GM23338 (cell line): ENCODE results near the gene CZIB. TPM values are rescaled to one million over a fixed set of nuclear protein-coding genes. Genes with fewer than 3 reads are reported as not detected.

ENCODE experiments used
- ATAC-seq: fragments of 200-7000 bp; cut with Tn5 transposase; 3 replicates; pipeline ENCODE4 v1.9.1; 2020
- DNase-seq: peaks from one replicate; pipeline ENCODE4 v3.0.0-alpha.2; 2015; ENCODE audit warnings: low spot score
- H2AFZ ChIP-seq: fragments of 200-600 bp; sonication (generic); 2 replicates; pipeline ENCODE4 v1.8.0; 2016; ENCODE audit warnings: antibody characterized with exemption, mild to moderate bottlenecking, moderate library complexity
- H3F3A ChIP-seq: fragments of 200-600 bp; sonication (generic); replicated peaks from 2 replicates; pipeline ENCODE4 v1.8.0; 2017; ENCODE audit warnings: antibody characterized with exemption, mixed run types, low read depth
- H3K27ac ChIP-seq: fragments of 200-600 bp; sonication (generic); 2 replicates; pipeline ENCODE4 v1.6.1; 2016; ENCODE audit warnings: low read depth
- H3K27me3 ChIP-seq: fragments of 200-600 bp; sonication (generic); 2 replicates; pipeline ENCODE4 v1.8.0; 2016; ENCODE audit warnings: mild to moderate bottlenecking, mixed run types, moderate library complexity; ENCODE audit not compliant: insufficient read depth
- H3K36me3 ChIP-seq: fragments of 200-600 bp; sonication (generic); 2 replicates; pipeline ENCODE4 v1.8.0; 2016; ENCODE audit warnings: mild to moderate bottlenecking; ENCODE audit not compliant: insufficient read depth
- H3K4me1 ChIP-seq: fragments of 200-600 bp; sonication (generic); 2 replicates; pipeline ENCODE4 v1.8.0; 2016; ENCODE audit warnings: mild to moderate bottlenecking, moderate library complexity; ENCODE audit not compliant: insufficient read depth
- H3K4me2 ChIP-seq: fragments of 200-600 bp; sonication (generic); 2 replicates; pipeline ENCODE4 v1.7.1; 2017; ENCODE audit warnings: mixed run types
- H3K4me3 ChIP-seq: fragments of 200-600 bp; sonication (generic); 2 replicates; pipeline ENCODE4 v1.6.1; 2016; ENCODE audit warnings: mixed run types
- H3K79me2 ChIP-seq: fragments of 200-600 bp; sonication (generic); replicated peaks from 2 replicates; pipeline ENCODE4 v1.8.0; 2017; ENCODE audit warnings: mild to moderate bottlenecking; ENCODE audit not compliant: insufficient read depth
- H3K9me2 ChIP-seq: fragments of 200-600 bp; sonication (generic); 2 replicates; pipeline ENCODE4 v1.8.0; 2017; ENCODE audit not compliant: insufficient read depth
- H4K20me1 ChIP-seq: fragments of 200-600 bp; sonication (generic); replicated peaks from 2 replicates; pipeline ENCODE4 v1.8.0; 2017; ENCODE audit warnings: mild to moderate bottlenecking; ENCODE audit not compliant: insufficient read depth
- H3K27ac Mint-ChIP-seq: 2 replicates; pipeline ENCODE4 v1.8.0; 2020; ENCODE audit warnings: inconsistent platforms, mild to moderate bottlenecking, moderate library complexity, mixed read lengths
- H3K27me3 Mint-ChIP-seq: 3 replicates; pipeline ENCODE4 v1.8.0; 2022; ENCODE audit warnings: low read depth, mild to moderate bottlenecking, moderate library complexity, mixed read lengths, inconsistent platforms; ENCODE audit not compliant: insufficient read depth, poor library complexity
- H3K36me3 Mint-ChIP-seq: 3 replicates; pipeline ENCODE4 v1.8.0; 2021; ENCODE audit warnings: low read depth, mild to moderate bottlenecking, inconsistent platforms, moderate library complexity, mixed read lengths
- H3K4me1 Mint-ChIP-seq: 3 replicates; pipeline ENCODE4 v1.8.0; 2020; ENCODE audit warnings: mild to moderate bottlenecking, inconsistent platforms, mixed read lengths
- H3K4me3 Mint-ChIP-seq: 3 replicates; pipeline ENCODE4 v1.8.0; 2021; ENCODE audit warnings: moderate library complexity, mild to moderate bottlenecking, inconsistent platforms, mixed read lengths
- H3K9me3 Mint-ChIP-seq: 3 replicates; pipeline ENCODE4 v1.8.0; 2020; ENCODE audit warnings: moderate library complexity, mild to moderate bottlenecking, inconsistent platforms, mixed read lengths
- CREB1 ChIP-seq: fragments of 250-450 bp; sonication (Bioruptor Pico); IDR thresholded peaks from 2 replicates; pipeline ENCODE4 v1.5.0; 2020; ENCODE audit warnings: low read depth, mild to moderate bottlenecking, moderate library complexity
- ETS1 ChIP-seq: IDR thresholded peaks from 2 replicates; pipeline ENCODE4 v1.6.1; 2016; ENCODE audit warnings: antibody characterized with exemption
- EZH2 ChIP-seq: fragments of 200-600 bp; sonication (generic); IDR thresholded peaks from one replicate; pipeline ENCODE4 v1.8.0; 2017; ENCODE audit warnings: antibody characterized with exemption, mild to moderate bottlenecking, low read depth; ENCODE audit not compliant: unreplicated experiment
- EZH2phosphoT487 ChIP-seq: fragments of 200-600 bp; sonication (generic); IDR thresholded peaks from one replicate; pipeline ENCODE4 v1.8.1; 2018; ENCODE audit warnings: antibody characterized with exemption; ENCODE audit not compliant: unreplicated experiment
- JUNB ChIP-seq: IDR thresholded peaks from one replicate; pipeline ENCODE4 v1.6.1; 2016; ENCODE audit warnings: antibody characterized with exemption; ENCODE audit not compliant: unreplicated experiment
- NANOG ChIP-seq: IDR thresholded peaks from 2 replicates; pipeline ENCODE4 v1.6.1; 2016; ENCODE audit warnings: antibody characterized with exemption, borderline replicate concordance
- POLR2AphosphoS5 ChIP-seq: IDR thresholded peaks from 2 replicates; pipeline ENCODE4 v1.6.1; 2016; ENCODE audit warnings: antibody characterized with exemption, low read depth
- STAT1 ChIP-seq: IDR thresholded peaks from one replicate; pipeline ENCODE4 v1.6.1; 2016; ENCODE audit warnings: antibody characterized with exemption; ENCODE audit not compliant: unreplicated experiment
- ZNF114 ChIP-seq: fragments of 250-450 bp; sonication (Bioruptor Pico); IDR thresholded peaks from 2 replicates; pipeline ENCODE4 v1.5.0; 2020; ENCODE audit warnings: mild to moderate bottlenecking, moderate library complexity
- ZNF331 ChIP-seq: fragments of 250-450 bp; sonication (Bioruptor Pico); IDR thresholded peaks from 2 replicates; pipeline ENCODE4 v1.5.0; 2020; ENCODE audit warnings: low read depth, mild to moderate bottlenecking, moderate library complexity
- polyA plus RNA-seq: library from polyadenylated mRNA; unstranded; fragments of >200 nt; fragmentation: Nextera tagmentation; extraction: Ambion mirVana; gene quantifications from 2 replicates; pipeline ENCODE4 v1.2.1, GENCODE V29; 2016
- total RNA-seq: library from RNA; depleted of rRNA; stranded (reverse); fragments of >200 nt; shearing (Covaris generic); gene quantifications from 2 replicates; pipeline ENCODE4 v1.2.3, GENCODE V29; 2014
- TF ChIP-seq, protein P1 (sequence below): IDR thresholded peaks from one replicate; pipeline ENCODE4 v1.6.1; 2018; ENCODE audit warnings: antibody characterized with exemption; ENCODE audit not compliant: unreplicated experiment
- TF ChIP-seq, protein P2 (sequence below): fragments of 250-450 bp; sonication (Bioruptor Pico); IDR thresholded peaks from 2 replicates; pipeline ENCODE4 v1.5.0; 2020; ENCODE audit warnings: mild to moderate bottlenecking, moderate library complexity
- TF ChIP-seq, protein P3 (sequence below), 2 experiments: fragments of 200-600 bp in 1 of 2; sonication (generic) in 1 of 2; conservative IDR thresholded peaks; 2 replicates each; pipeline versions ENCODE4 v1.5.1 to v1.6.1; 2016 to 2017; ENCODE audit warnings: antibody characterized with exemption in 2 of 2, low read depth in 2 of 2, mild to moderate bottlenecking in 2 of 2, moderate library complexity in 1 of 2

CZIB gene
- total and polyA plus RNA-seq, 2 experiments from 2014 or later, result 59.8 to 84.1 TPM

DNA sequence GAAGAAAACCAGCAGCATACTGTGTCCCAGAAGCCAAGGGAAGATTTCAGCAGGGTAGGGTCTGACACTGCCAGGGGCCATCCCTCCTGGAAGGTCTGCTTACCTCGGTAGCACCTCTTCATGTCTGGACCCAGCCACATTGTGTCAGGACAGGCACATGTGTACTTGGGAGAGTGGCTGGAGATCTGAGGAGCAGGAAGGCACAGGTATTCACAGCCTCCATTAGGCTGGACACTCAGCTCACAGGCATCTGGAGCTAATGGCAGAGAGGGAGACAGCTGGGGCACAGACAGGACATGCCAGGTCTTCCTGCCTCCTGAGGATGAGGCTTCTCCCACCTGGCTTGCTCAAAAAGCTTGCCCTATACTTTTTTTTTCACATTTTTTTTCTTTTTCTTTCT lies 37.8 kb upstream of the CZIB start:
- H3K27ac Mint-ChIP-seq, result no peak overlapping the region
- H3K9me3 Mint-ChIP-seq, result no peaks in the 10 kb centered on the region

More for the DNA sequence above, 37.8 kb upstream of the CZIB start:
- peaks cover 6% of the 10 kb centered on the region for H3F3A ChIP-seq
- no peak overlapping the region for H3K27ac ChIP-seq
- no peaks in the 10 kb centered on the region for H3K79me2 ChIP-seq
- H3K9me2 ChIP-seq, result no peaks in the 10 kb centered on the region
- H2AFZ ChIP-seq, result no peak overlapping the region
- no peaks in the 10 kb centered on the region for H3K4me1 Mint-ChIP-seq
- H4K20me1 ChIP-seq, result peaks cover 24% of the 10 kb centered on the region
- TF ChIP-seq ZNF331 (CRISPR knock-in tag) (no peak), ZNF114 (no peak), EZH2 (no peak), STAT1 (no peak), ETS1 (no peak), JUNB (no peak), NANOG (no peak), CREB1 (CRISPR knock-in tag) (no peak), EZH2phosphoT487 (no peak), POLR2AphosphoS5 (no peak)
- TF ChIP-seq, protein P1, sequence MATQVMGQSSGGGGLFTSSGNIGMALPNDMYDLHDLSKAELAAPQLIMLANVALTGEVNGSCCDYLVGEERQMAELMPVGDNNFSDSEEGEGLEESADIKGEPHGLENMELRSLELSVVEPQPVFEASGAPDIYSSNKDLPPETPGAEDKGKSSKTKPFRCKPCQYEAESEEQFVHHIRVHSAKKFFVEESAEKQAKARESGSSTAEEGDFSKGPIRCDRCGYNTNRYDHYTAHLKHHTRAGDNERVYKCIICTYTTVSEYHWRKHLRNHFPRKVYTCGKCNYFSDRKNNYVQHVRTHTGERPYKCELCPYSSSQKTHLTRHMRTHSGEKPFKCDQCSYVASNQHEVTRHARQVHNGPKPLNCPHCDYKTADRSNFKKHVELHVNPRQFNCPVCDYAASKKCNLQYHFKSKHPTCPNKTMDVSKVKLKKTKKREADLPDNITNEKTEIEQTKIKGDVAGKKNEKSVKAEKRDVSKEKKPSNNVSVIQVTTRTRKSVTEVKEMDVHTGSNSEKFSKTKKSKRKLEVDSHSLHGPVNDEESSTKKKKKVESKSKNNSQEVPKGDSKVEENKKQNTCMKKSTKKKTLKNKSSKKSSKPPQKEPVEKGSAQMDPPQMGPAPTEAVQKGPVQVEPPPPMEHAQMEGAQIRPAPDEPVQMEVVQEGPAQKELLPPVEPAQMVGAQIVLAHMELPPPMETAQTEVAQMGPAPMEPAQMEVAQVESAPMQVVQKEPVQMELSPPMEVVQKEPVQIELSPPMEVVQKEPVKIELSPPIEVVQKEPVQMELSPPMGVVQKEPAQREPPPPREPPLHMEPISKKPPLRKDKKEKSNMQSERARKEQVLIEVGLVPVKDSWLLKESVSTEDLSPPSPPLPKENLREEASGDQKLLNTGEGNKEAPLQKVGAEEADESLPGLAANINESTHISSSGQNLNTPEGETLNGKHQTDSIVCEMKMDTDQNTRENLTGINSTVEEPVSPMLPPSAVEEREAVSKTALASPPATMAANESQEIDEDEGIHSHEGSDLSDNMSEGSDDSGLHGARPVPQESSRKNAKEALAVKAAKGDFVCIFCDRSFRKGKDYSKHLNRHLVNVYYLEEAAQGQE, result no peak
- TF ChIP-seq, protein P2, sequence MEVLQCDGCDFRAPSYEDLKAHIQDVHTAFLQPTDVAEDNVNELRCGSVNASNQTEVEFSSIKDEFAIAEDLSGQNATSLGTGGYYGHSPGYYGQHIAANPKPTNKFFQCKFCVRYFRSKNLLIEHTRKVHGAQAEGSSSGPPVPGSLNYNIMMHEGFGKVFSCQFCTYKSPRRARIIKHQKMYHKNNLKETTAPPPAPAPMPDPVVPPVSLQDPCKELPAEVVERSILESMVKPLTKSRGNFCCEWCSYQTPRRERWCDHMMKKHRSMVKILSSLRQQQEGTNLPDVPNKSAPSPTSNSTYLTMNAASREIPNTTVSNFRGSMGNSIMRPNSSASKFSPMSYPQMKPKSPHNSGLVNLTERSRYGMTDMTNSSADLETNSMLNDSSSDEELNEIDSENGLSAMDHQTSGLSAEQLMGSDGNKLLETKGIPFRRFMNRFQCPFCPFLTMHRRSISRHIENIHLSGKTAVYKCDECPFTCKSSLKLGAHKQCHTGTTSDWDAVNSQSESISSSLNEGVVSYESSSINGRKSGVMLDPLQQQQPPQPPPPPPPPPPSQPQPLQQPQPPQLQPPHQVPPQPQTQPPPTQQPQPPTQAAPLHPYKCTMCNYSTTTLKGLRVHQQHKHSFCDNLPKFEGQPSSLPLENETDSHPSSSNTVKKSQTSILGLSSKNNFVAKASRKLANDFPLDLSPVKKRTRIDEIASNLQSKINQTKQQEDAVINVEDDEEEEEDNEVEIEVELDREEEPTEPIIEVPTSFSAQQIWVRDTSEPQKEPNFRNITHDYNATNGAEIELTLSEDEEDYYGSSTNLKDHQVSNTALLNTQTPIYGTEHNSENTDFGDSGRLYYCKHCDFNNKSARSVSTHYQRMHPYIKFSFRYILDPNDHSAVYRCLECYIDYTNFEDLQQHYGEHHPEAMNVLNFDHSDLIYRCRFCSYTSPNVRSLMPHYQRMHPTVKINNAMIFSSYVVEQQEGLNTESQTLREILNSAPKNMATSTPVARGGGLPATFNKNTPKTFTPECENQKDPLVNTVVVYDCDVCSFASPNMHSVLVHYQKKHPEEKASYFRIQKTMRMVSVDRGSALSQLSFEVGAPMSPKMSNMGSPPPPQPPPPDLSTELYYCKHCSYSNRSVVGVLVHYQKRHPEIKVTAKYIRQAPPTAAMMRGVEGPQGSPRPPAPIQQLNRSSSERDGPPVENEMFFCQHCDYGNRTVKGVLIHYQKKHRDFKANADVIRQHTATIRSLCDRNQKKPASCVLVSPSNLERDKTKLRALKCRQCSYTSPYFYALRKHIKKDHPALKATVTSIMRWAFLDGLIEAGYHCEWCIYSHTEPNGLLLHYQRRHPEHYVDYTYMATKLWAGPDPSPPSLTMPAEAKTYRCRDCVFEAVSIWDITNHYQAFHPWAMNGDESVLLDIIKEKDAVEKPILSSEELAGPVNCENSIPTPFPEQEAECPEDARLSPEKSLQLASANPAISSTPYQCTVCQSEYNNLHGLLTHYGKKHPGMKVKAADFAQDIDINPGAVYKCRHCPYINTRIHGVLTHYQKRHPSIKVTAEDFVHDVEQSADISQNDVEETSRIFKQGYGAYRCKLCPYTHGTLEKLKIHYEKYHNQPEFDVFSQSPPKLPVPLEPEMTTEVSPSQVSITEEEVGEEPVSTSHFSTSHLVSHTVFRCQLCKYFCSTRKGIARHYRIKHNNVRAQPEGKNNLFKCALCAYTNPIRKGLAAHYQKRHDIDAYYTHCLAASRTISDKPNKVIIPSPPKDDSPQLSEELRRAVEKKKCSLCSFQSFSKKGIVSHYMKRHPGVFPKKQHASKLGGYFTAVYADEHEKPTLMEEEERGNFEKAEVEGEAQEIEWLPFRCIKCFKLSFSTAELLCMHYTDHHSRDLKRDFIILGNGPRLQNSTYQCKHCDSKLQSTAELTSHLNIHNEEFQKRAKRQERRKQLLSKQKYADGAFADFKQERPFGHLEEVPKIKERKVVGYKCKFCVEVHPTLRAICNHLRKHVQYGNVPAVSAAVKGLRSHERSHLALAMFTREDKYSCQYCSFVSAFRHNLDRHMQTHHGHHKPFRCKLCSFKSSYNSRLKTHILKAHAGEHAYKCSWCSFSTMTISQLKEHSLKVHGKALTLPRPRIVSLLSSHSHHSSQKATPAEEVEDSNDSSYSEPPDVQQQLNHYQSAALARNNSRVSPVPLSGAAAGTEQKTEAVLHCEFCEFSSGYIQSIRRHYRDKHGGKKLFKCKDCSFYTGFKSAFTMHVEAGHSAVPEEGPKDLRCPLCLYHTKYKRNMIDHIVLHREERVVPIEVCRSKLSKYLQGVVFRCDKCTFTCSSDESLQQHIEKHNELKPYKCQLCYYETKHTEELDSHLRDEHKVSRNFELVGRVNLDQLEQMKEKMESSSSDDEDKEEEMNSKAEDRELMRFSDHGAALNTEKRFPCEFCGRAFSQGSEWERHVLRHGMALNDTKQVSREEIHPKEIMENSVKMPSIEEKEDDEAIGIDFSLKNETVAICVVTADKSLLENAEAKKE (CRISPR knock-in tag), result no peak
- TF ChIP-seq, protein P3, sequence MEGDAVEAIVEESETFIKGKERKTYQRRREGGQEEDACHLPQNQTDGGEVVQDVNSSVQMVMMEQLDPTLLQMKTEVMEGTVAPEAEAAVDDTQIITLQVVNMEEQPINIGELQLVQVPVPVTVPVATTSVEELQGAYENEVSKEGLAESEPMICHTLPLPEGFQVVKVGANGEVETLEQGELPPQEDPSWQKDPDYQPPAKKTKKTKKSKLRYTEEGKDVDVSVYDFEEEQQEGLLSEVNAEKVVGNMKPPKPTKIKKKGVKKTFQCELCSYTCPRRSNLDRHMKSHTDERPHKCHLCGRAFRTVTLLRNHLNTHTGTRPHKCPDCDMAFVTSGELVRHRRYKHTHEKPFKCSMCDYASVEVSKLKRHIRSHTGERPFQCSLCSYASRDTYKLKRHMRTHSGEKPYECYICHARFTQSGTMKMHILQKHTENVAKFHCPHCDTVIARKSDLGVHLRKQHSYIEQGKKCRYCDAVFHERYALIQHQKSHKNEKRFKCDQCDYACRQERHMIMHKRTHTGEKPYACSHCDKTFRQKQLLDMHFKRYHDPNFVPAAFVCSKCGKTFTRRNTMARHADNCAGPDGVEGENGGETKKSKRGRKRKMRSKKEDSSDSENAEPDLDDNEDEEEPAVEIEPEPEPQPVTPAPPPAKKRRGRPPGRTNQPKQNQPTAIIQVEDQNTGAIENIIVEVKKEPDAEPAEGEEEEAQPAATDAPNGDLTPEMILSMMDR (conservative IDR thresholded peaks at IDR 0.05; ENCODE audit: low read depth in 2 of 2), result no peak
- H3K36me3 Mint-ChIP-seq, result peaks cover 96% of the 10 kb centered on the region
- ATAC-seq (no peak), DNase-seq (no peak)
- no peaks in the 10 kb centered on the region for H3K27me3 ChIP-seq
- no peaks in the 10 kb centered on the region for H3K4me1 ChIP-seq
- no peak overlapping the region for H3K4me3 ChIP-seq
- H3K4me3 Mint-ChIP-seq, result no peak overlapping the region
- no peak overlapping the region for H3K4me2 ChIP-seq
- H3K36me3 ChIP-seq, result peaks cover 72% of the 10 kb centered on the region
- peaks cover 6% of the 10 kb centered on the region for H3K27me3 Mint-ChIP-seq
